HuH-7 (cell line): ENCODE results near the gene PRRG1.
"Not testable (repeated sequence)": the region's sequence is repeated elsewhere in the genome, so short reads cannot be mapped to it uniquely, and the experiment has no call there.

Source experiments
- DNase-seq: peaks from one replicate; pipeline ENCODE4 v3.0.0; 2011; ENCODE audit warnings: low spot score

Gene PRRG1

DNA sequence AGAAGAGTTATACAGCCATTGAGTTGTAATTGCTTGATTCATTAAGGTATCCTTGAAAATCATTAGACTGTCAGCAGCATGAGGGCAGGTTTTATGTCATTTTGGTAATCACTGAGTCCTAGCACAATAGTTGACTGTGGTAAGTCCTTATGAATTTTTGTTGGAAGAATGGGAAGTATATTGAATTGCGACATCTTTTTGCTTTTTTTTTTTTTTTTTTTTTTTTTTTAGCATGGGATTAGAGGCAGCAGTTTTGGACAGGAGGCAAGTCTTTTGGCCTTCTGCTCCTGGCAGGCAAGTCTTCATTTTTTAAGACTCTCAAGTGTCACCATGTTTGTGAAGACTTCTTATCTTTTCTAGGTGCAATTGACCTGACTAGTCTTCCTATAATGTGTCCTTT is 29.7 kb downstream of the PRRG1 start:
- no peak for DNase-seq

DNA sequence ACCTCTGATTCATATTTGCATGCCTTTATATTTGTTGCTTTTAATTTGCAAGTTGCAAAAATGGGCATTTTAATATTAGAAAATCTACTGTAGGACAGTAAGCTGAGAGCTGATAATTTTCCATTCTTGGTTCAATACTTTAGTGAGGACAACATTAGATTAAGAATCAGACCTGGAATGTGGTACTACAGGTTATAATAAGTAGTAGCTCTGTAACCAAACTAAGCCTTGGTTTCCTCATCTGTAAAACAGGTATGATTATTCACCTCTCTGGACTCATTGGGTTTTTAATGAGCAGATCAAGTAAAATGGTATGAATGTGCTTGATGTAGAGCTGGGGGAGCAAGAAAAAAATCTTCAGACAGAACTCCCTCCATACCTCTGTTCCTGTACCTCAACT is 31.1 kb downstream of the PRRG1 start:
- DNase-seq = no peak

DNA sequence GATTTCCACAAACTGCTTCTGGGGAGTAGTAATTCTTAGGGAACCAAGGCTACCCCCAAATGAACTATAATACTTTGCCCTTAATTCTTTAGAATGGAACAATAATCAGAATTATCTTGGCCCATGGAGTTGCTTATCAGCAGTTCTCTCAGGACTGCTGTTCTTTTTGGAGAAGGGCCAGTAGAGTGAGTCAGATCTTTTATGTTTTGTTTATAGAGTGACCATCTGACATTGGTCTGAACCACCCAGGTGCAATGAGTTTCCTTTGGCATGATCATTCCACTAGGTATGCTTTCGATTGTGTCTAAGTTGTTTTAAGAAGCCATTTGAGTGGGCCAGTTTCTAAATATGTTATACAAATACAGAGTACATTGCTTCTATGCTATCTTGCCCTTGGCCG is 31.8 kb downstream of the PRRG1 start:
- no peak for DNase-seq

DNA sequence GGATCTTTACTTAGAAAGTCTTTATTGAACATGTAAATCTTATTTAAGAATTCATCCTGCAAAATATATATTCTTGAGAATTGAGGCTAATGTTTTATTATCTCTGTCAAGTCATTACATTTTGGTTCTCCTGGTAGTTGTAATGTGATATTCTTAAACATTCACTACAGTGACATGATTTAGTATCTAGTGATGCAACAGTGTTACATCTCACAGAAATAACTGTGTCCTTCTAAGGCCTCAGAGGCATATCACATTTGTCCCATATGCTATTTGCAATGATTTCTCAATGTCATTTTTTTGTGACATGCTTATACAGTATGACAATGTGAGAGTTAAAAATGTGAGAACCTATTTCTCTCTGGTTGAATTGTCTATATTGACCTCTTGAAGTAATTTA is 34.1 kb downstream of the PRRG1 start:
- DNase-seq = no peak

DNA sequence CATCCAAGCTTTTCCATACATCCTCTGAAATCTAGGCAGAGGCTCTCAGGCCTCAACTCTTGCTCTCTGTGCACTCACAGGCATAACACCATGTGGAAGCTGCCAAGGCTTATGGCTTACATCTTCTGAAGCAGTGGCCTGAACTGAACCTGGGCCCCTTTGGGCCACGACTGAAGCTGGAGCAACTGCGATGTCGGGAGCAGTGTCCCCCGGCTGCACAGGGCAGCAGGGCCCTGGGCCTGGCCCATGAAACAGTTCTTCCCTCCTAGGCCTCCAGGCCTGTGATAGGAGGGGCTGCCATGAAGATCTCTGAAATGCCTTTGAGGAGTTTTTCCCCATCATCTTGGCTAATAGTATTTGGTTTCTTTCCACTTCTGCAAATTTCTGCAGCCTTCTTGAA is 39.2 kb downstream of the PRRG1 start:
- no peak for DNase-seq

DNA sequence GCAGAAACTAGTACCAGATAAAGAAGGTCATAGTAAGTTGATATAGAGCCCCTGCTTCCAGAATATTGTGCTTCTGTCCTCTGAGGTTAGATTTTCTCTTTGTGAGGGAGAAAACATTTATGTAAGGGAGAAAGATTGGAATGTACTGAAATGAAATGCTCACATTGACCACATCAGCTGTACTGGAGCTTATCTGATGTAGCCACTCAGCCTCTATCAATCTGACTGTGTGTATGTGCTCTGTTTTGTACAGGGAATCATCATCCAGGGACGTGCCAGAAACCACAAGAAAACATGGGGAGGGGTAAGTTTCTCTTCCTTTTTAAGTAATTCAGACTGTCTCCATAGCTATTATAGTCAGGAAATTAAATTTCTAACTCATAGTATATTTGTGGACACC is 56.8 kb downstream of the PRRG1 start:
- DNase-seq = no peak

DNA sequence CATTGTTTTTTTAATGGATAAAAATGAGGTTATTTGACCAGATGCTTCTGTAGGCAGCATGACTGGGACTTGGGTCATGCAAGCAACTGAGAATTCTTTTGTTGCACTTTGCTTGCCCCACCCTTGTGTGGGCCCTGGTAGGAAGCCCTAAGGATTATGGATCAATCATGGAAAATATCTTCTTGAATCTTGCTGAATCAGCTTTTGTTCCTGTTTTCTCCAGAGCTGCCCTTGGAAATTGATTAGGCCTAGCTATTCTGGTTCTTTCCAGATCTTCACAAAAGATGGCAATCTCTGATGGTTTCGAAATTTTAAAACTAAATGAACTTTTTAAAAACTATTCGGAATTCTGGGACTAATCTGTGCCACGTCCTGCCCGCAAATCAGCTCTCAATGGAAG is 58.6 kb downstream of the PRRG1 start:
- DNase-seq = no peak

DNA sequence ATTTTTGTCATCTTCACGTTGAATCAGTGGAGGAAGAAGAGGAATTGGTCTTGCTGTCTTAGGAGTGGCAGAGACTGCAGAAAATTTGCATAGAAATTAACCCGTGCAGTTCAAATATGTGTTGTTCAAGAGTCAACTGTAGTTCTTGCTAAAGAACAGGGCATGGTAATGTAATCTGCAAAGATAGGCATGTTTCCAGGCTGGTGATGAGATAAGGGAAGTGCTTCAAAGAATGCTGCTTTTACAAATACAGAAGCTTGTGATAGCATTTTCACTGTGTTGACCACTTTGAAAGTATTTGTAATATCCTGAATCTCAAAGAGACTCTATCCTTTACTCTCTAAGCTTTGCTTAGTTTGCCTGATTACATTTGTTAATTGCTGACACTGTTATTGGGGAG is 60.1 kb downstream of the PRRG1 start:
- DNase-seq = no peak

DNA sequence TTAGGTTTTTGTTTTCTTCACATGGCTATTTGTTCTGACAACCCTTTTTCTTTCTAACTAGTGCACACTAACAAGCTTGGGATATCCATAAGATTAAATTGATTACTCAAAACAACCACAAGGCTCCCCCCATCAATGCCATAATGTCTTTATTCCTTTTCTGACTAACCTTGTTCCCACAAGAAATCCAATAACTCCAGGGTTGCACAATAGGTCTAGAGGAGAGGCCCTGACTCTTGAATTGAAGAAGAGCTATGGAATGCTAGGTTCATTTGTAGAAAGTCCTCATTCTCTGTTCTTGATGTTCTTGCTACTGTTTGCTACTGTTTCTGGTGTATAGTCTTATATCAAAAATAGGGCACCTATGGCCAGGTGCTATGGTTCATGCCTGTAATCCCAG is 71.0 kb downstream of the PRRG1 start:
- no peak for DNase-seq

DNA sequence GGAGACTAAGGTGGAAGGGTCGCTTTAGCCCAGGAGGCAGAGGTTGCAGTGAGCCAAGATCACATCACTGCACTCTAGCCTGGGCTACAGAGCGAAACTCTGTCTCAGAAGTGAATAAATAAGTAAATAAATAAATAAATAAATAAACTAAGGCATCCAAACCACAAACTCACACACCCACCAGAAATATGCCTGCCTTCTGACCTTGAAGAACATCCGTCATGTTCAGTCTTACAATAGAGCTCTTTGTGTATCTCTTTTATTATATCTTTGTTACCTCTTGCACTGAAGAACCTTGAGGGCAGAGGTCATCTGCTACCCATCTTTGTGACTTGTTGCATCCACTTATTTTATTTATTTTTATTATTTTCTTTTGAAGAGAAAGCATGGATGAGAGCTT is 71.6 kb downstream of the PRRG1 start:
- DNase-seq = no peak

DNA sequence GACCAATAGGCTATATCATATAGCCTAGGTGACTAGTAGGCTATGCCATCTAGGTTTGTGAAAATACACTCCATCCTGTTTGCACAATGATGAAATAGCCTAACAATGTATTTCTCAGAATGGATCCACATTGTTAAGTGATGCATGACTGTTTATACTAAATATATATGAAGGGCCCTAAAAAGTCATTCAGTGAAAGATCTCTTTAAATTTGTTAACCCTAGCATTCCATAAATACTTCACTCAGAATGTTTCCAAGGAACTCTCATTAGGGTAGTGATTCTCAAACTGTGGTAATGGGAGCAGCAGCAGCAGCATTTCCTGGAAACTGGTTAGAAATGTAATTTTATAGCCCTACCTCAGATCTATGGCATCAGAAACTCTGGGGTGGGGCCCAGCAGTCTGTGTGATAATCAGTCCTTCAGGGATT is 74.9 kb downstream of the PRRG1 start:
- no peak for DNase-seq

DNA sequence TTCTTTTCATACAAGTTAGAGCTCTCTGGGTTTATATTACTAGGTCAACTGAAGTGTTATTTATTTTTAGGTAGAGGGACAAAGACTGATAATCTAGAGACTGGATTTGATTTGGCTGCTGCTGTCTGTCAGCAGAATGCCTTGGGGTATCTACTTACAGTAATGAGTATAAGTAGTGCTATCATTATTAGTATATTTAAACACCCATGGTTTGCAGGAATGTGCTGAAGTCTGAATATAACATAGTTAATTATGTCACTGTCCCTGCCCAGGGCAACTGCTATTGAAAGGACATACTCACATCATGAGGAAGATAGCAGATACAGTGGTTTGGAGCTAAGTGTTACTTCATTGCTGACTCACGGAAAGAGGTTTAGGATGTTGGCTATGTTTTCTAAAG is 76.2 kb downstream of the PRRG1 start:
- no peak for DNase-seq

DNA sequence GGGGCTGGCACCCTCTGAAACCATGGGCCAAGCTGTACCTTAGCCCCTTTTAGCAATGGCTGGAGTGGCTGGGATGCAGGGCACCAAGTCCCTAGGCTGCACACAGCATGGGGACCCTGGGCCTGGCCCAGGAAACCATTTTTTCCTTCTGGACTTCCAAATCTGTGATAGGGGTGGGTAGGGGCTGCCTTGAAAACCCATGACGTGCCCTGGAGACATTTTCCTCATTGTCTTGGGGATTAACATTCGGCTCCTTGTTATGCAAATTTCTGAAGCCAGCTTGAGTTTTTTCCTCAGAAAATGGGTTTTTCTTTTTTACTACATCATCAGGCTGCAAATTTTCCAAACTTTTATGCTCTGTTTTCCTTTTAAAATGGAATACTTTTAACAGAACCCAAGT is 79.8 kb downstream of the PRRG1 start:
- not testable (repeated sequence) for DNase-seq

DNA sequence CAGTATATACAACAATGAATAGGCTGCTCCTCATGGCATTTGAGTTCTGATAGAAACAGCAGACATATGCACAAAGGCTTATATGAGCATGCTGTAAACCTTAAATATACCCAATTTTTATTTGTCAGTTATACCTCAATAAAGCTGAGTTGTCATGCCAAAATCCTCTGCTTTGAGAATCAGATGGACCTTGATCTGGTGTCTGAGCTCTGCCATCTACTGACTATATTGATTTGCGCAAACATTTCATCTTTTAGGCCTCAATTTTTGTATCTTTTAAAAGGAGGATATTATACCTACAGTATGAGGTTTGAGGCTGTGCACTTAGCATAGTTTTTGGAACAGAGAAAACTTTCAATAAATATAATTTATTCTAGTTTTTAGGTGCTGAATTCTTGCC is 85.2 kb downstream of the PRRG1 start:
- no peak for DNase-seq

DNA sequence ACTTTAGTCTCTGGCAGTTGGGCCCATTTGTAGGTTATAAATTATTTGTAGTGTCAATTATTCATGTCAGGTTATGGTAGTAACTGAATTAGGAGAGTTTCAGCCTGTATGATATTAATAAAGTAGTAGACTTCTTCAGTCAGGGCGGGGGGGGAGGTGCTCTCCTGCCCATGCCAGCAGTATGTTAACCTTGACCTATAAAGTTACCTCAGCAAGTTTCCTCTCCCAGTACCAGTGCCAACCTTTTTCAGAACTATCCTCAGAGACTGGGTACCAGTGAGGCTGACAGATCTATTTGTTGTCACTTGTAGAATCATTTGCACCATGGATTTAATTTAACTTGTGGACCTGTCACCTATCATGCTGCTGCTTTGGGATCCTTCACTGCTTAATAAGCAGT is 88.0 kb downstream of the PRRG1 start:
- no peak for DNase-seq

DNA sequence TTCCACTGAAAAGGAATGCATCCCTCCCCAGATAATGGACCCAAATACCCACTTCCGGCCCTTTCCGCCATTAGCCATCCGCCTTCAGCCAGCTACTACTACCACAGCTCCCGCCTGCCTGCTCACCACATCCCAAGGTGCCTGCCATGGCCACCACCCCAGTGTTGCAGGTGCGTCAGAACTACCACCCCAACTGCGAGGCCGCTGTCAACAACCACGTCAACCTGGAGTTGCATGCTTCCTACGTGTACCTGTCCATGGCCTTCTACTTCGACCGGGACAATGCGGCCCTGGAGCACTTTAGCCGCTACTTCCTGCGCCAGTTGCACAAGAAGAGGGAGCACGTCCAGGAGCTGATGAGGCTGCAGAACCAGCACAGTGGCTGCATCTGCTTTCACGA is 92.2 kb downstream of the PRRG1 start:
- DNase-seq = no peak

DNA sequence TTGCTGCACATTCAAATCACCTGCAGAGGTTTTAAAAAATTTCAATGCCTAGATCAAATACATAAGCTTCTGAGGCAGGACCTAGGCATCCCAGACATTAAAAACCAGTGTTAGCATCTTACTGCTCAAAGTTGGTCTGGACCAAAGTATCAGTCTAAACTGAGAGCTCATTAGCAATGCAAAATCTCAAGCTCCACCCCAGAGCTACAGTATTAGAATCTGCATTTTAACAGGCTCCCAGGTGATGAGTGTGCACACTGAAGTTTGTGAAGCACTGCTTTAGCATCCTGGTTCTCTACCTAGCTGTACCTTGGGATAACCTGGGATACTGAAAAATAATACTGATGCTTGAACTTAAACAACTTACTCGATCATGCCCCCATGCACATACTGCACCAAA is 96.0 kb downstream of the PRRG1 start:
- no peak for DNase-seq

DNA sequence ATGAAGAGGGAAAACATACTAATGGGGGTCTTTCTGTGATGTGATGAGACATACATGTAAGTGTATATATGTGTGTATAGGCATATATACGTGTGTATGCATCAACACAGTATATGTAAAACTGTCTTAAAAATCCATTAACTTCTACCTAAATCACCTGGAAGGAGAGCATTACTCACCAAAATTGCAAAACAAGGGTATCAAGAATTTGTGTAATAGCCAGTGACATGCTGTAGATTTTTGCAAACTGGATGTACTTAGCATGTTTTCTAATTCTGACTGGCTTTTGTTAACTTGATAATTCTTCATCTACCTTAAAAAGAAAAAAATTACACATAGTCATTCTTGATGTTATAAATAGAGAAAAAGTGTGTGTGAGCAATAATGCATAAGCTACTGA is 104.7 kb downstream of the PRRG1 start:
- no peak for DNase-seq

DNA sequence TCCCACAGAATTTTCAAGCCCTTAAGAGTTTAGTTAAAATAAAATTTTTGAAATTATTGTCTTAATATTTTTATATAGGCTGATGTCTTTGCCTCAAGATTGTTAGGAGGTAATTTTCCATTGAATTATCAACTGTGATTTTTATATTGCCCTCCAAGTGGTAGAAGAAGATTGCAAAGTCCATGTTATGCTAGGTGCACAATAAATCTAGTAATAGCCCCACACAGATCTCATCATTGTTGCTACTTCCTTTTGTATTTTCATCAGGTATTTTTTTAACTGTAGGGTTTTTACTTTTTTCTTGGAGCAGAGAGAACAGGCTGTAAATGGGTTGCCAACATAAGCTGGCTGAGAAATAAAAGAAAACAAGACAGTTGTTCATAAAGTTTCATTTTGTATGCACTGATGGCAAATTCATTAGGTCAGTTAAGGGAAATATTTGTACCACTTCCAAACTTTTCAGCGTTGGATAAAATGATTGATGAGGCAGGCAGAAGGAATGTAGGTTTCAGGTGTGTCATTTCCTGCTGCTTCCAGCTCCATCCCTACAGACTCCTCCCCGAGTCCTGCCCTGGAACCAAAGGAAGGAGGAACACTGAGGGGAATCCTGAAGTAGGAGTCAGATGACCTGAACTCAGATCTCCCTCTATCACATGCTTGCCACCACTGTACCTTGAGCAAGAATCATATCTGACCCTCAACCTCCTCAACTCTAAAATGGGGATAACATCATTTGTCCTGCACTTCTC is 105.5 kb downstream of the PRRG1 start:
- DNase-seq = no peak

DNA sequence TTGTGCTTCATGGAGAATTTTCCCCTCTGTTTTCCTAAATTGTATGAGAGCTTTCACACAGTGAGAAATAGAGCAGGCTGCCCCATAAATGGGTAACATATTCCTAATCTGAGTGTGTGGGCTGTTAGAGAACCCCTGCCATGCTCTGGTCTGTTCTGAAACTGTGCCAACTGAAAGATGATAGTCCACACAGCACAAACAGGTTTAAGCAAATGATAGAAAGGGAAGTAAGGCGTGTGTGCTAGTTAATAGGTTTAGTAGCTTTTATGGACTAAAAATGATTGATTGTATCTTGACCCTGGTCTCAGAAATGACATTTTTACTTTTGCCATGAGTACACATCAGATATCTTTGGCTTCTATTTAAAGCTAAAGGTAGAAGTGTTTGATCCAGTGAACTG is 106.2 kb downstream of the PRRG1 start:
- DNase-seq = no peak

DNA sequence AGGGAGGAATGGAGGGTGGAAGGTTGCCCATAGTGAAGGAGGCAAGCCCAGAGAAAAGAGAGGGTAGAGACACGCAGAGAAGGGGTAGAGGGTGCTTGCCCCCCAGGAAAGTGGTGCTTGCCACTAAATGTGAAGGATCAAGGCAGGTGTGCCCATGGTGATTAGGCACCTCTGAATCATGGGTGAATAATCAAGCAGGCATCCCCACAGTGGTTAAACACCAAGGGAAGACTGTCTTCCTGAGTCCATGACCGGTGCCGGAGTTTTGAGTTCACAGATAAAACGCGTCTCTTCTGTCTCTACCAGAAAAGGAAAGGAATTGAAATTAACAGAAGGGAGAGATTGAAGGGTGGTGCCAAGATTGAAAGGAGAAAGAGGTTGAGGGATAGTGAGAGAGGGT is 111.1 kb downstream of the PRRG1 start:
- not testable (repeated sequence) for DNase-seq

DNA sequence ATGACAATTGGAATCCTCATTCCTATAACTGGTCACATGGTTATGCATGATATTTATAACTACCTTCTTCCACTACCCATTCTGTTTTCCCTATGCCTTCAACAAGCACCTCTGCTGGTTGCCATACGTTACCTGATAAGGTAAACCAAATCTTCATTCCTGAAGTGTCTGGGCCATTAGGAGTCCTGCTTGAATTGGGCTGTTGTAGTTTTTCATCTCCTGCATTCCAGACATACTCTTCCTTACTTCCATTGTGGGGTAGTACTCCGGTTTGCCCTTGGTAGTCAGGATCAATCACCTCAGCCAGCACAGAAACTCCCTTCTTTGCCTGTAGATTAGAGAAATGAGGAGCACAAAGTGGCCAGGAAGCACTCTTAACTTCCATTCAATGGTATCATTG is 113.2 kb downstream of the PRRG1 start:
- no peak for DNase-seq

DNA sequence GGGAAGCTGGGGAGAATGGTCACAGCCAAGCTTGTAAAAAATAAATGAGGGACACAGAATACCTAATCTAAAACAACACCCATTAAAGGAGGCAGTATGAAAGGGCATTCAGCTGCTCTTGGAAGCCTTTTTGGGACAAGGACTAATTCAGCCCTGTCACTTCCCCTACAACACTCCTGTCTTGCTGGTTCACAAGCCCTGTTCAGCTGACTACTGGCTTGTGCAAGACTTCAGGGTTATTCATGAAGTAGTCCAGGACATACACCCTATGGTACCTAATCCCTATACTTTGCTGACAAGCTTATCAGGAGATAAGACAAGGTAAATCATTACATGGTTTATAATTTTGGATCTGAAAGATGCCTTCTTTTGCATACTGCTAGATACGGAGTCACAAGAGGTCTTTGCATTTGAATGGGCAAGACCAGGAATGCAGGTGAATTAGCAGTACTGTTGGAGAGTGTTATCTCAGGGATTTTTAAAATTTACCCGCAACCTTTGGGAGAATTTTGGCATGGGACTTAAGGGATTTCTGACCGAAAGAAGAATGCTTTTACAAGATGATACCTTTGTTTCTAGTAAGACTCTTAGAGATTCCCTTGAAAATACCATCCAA is 119.1 kb downstream of the PRRG1 start:
- DNase-seq = no peak

DNA sequence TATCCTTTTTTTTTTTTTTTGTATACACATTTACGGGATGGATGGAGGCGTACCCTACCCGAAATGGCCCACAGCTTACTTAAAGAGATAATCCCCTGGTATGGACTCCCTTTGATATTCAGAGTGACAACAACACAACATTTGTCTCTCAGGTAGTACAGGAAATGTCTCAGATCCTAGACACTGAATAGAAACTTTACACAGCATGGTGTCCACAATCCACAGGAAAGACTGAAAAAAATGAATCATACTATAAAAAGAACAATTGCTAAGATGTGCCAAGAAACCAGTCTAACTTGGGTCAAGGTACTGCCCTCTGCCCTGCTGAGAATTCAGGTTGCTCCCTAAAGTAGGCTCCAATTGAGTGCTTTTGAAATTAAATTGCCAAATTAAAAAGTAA is 121.5 kb downstream of the PRRG1 start:
- DNase-seq = no peak
